ENCODE results near the gene TUBG2.
"Not testable (repeated sequence)": the region's sequence is repeated elsewhere in the genome, so short reads cannot be mapped to it uniquely, and the experiment has no call there.

Gene TUBG2

GRCh38 chr17:42657824-42658588, 1.1 kb upstream of the TUBG2 start:
- no peak for DNase-seq

- not testable (repeated sequence) for DNase-seq
Observed at GRCh38 chr17:42659932-42660274, 819 bp downstream of the TUBG2 start.

GRCh38 chr17:42660692-42661345, 1.7 kb downstream of the TUBG2 start:
- no peak for DNase-seq

GRCh38 chr17:42665581-42666001, 6.5 kb downstream of the TUBG2 start:
- DNase-seq = no peak

- DNase-seq = not testable (repeated sequence)
Observed at GRCh38 chr17:42666126-42666525, 7.0 kb downstream of the TUBG2 start.

GRCh38 chr17:42667088-42667951, 8.2 kb downstream of the TUBG2 start:
- no peak for DNase-seq

GRCh38 chr17:42669705-42669976, 10.6 kb downstream of the TUBG2 start:
- DNase-seq = no peak

- no peak for DNase-seq
Observed at GRCh38 chr17:42669977-42670788, 11.1 kb downstream of the TUBG2 start.

- no peak for DNase-seq
Observed at GRCh38 chr17:42670789-42671657, 11.9 kb downstream of the TUBG2 start.

GRCh38 chr17:42672038-42672437, 13.0 kb downstream of the TUBG2 start:
- no peak for DNase-seq

- DNase-seq = no peak
Observed at GRCh38 chr17:42673266-42673884, 14.3 kb downstream of the TUBG2 start.

GRCh38 chr17:42673885-42674754, 15.0 kb downstream of the TUBG2 start:
- peak; percentile 99 for DNase-seq

- no peak for DNase-seq
Observed at GRCh38 chr17:42674755-42675347, 15.8 kb downstream of the TUBG2 start.

- no peak for DNase-seq
Observed at GRCh38 chr17:42675348-42675964, 16.4 kb downstream of the TUBG2 start.

- DNase-seq = no peak
Observed at GRCh38 chr17:42675965-42676423, 16.9 kb downstream of the TUBG2 start.

- DNase-seq = no peak
Observed at GRCh38 chr17:42676424-42677011, 17.4 kb downstream of the TUBG2 start, which contains the start of gene PLEKHH3. TSS of gene PLEKHH3 (minus strand) at chr17:42676994. CDS start at chr17:42676563, 431 bp downstream.

- DNase-seq = peak; percentile 97
Observed at GRCh38 chr17:42677012-42677857, 18.2 kb downstream of the TUBG2 start.
